ENCODE results near the gene CYP4F8.
"Not testable (repeated sequence)": the region's sequence is repeated elsewhere in the genome, so short reads cannot be mapped to it uniquely, and the experiment has no call there.

Gene CYP4F8, protein sequence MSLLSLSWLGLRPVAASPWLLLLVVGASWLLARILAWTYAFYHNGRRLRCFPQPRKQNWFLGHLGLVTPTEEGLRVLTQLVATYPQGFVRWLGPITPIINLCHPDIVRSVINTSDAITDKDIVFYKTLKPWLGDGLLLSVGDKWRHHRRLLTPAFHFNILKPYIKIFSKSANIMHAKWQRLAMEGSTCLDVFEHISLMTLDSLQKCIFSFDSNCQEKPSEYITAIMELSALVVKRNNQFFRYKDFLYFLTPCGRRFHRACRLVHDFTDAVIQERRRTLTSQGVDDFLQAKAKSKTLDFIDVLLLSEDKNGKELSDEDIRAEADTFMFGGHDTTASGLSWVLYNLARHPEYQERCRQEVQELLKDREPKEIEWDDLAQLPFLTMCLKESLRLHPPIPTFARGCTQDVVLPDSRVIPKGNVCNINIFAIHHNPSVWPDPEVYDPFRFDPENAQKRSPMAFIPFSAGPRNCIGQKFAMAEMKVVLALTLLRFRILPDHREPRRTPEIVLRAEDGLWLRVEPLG

GRCh38 chr19:15614507-15615379 is at the start of gene CYP4F8:
TSS of gene CYP4F8 (plus strand) at chr19:15615218. CDS start at chr19:15615617, 399 bp downstream.
- DNase-seq = no peak

DNA sequence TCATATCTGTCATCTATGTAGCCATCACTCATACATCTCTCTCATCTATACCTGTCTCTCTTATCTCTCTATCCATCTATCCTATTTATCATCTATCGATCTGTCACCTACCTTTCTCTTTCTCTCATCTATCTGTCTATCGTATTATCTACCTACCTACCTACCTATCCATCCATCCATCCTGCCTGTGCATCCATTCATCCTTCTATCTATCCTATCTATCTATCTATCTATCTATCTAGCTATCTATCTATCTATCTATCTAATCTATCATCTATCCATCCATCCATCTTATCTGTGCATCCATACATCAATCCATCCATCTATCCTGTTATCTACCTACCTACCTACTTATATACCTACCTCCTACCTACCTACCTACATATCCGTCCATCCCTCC is 44.6 kb upstream of the CYP4F8 start:
- no peak for DNase-seq

- DNase-seq = no peak
Measured at GRCh38 chr19:15575406-15575805, 39.6 kb upstream of the CYP4F8 start.

DNA sequence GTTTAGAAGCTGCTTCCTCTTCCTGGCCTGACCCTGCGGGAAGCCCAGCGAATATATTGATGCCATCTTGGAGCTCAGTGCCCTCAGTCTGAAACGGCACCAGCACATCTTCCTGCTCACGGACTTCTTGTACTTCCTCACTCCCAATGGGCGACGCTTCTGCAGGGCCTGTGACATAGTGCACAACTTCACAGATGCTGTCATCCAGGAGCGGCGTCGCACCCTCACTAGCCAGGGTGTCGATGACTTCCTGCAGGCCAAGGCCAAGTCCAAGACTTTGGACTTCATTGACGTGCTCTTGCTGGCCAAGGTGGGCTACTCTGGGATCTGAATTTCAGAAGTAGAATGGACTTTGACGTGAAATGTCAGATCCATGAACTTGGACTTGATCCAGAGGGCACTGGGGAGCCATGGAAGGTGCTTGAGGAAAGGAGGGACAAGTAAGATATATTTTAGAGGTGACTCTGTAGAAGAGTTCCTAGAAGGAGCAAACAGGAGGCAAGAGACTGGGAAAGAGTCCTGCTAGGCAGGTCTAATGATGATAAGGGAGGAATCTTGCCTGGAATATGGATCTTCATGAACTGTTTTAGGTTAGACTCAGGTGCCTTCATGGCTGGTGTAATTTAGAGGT is 38.4 kb upstream of the CYP4F8 start:
- DNase-seq = no peak

DNA sequence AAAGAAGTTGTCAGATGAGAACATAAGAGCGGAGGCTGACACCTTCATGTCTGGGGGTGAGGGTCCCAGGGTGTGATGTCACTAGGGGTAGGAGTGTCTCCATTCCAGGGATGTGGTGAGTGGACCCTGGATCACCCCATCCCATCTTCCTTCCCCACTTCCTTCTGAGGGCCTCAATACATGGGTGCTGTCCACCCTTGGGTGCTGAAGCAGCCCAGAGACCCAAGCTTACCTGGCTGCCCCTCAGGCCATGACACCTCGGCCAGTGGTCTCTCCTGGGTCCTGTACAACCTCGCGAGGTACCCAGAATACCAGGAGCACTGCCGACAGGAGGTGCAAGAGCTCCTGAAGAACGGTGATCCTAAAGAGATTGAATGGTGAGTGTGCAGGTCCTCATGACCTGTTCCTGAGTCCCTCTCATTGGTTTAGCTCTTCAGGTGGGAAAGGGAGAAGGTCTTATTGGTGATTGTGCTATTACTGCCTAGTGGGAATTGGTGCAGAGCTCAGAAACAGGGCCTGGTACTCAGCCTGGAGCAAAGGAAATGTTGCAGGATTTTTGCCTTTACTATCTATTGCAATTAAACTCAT is 37.7 kb upstream of the CYP4F8 start:
- no peak for DNase-seq

GRCh38 chr19:15583346-15583745 is 31.7 kb upstream of the CYP4F8 start:
- no peak for DNase-seq

DNA sequence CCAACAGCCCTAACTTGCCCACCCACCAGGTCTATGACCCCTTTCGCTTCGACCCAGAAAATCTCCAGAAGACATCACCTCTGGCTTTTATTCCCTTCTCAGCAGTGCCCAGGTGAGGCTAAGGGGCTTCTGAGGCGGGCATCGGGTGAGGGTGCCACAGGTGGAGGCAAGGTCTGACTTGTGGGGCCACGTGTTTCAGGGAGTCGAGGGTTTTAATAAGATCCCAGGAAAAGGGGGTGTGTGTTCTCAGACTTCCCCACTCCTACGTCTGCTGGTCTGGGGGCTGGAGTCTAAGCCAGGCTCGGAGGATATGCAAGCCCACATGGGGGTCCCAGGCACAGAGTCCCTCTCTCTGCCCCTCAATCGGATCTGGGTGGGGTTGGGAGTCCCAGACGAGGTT is 30.9 kb upstream of the CYP4F8 start:
- no peak for DNase-seq

- peak; percentile 64 to 86 (median 76) for DNase-seq
Measured at GRCh38 chr19:15584541-15585115, 30.4 kb upstream of the CYP4F8 start.

- DNase-seq = no peak
Measured at GRCh38 chr19:15587663-15588062, 27.4 kb upstream of the CYP4F8 start.

- no peak for DNase-seq
Measured at GRCh38 chr19:15588265-15588664, 26.8 kb upstream of the CYP4F8 start.

DNA sequence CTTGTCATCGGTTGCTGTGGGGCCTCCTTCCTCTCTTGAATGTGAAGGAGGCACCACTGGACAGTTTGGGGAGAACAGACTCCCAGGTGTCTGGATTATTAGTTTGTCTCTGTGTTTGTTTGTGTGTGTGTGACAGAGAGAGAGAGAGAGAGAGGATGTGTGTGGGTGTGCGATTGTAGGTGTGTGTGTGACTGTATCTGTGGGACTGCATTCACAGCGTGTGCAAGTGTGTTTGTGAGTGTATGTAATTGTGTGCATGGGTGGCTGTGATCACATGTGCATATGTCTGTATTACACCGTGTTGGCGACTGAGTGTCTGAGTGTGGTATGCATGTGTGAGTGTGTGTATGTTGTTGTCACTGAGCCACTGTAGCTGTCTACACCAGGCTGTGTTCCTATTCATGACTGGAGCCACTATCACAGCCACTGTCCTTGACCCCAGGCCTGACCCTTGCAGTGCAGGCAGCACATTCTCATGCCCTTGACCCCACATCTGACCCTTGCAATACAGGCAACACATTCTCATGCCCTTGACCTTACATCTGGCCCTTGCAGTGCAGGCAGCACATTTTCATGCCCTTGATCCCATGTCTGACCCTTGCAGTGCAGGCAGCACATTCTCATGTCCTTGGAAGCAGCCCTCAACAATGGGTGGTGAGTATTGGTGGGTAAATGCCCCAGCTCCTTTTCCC is 25.1 kb upstream of the CYP4F8 start:
- no peak for DNase-seq

DNA sequence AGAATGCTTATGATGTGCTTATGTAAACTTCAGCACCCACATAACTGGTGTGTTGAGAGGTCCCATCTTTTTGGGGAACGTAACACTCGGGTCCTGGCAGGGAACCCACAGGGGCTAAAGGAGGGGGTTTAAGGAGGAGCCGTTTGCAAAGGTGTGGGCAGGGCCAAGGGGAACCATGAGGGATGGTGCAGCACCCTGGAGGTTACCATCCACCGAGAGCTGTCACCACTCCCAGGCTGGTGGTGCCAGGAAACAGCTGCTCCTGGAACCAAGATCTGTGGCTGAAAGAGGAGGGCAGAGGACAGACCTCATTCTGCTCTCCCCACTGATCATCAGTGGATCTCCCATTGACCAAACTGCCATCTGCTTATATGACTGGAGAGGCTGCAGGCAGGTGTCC is 23.2 kb upstream of the CYP4F8 start:
- no peak for DNase-seq

DNA sequence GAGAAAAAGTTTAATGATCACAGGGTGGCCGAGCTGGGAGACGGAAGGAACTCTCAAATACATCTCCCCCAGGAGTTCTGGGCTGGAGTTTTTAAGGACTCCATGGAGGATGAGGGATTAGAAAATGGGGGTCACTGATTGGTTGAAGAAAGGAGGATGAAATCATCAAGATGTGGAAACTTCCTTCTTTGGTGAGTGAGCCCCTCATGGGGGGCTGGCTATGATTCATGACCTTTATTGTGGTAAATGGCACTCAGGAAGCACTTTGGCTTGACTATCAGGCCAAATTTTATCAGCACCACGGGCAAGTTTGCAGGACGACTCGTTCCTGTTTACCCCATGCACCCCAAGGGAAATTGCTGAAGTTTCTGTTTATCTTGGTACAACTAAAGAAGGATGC is 22.5 kb upstream of the CYP4F8 start:
- not testable (repeated sequence) for DNase-seq

DNA sequence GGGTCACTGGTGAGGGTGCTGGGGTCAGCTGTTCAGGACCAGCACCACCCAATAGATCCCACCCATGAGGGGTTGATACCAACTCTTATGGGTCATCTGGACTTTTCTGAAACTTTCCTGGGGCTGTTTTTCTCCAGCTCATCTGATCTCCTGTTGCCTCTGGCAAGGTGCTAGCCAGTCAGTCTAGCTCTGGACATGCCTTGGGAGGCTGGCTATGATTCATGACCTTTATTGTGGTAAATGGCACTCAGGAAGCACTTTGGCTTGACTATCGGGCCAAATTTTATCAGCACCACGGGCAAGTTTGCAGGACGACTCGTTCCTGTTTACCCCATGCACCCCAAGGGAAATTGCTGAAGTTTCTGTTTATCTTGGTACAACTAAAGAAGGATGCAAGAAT is 21.3 kb upstream of the CYP4F8 start:
- not testable (repeated sequence) for DNase-seq

DNA sequence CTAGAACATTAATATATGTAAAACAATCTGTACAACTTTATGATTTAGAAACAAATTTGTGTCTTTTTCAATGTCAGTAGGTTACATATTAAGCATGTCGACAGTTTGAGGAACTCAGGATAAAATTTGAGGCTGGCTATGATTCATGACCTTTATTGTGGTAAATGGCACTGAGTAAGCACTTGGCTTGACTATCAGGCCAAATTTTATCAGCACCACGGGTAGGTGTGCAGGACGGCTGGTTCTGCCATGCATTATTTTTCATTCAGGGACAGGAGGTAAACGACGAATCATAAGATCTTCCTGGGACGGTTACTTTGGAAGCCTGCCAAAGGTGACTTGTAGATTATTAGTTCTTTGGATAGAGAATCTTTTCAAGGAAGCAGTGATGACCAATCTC is 19.9 kb upstream of the CYP4F8 start:
- DNase-seq = no peak

GRCh38 chr19:15607978-15608925 is 6.8 kb upstream of the CYP4F8 start:
- not testable (repeated sequence) for DNase-seq

DNA sequence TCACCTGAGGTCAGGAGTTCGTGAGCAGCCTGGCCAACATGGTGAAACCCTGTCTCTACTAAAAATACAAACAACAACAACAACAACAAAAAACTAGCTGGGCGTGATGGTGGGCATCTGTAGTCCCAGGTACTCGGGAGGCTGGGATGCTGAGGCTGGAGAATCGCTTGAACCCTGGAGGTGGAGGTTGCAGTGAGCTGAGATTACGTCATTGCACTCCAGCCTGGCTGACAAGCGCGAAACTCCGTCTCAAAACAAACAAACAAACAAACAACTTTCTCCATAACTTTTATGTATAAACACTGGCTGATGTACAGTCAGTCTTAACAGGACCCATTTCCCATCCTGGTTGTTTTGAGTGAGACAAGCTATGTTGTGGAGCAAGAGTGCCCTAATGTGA is 5.8 kb upstream of the CYP4F8 start:
- DNase-seq = no peak

GRCh38 chr19:15612342-15612741 is 2.7 kb upstream of the CYP4F8 start:
- DNase-seq = no peak

- no peak for DNase-seq
Measured at GRCh38 chr19:15613338-15613737, 1.7 kb upstream of the CYP4F8 start.

GRCh38 chr19:15615526-15615925 is 508 bp downstream of the CYP4F8 start:
- no peak for DNase-seq

DNA sequence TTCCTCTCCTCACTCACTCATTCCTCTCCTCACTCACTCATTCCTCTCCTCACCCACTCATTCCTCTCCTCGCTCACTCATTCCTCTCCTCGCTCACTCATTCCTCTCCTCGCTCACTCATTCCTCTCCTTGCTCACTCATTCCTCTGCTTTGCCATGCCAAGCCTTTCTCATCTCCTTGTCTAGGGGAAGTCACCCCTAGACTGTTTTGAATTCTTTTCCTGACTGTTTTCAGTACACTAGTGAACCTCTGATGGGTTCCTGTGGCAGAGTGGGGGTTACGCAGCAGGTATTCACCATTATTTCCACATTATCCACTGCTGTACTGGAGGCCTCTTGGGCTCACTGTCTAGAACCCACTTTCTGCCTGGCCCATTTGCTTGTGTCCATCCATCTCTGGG is 1.2 kb downstream of the CYP4F8 start:
- no peak for DNase-seq
